Common myeloid progenitor, CD34-positive (primary cell): ENCODE data around the gene CRYGD.

Source experiments
- CTCF ChIA-PET: fragments of 350-600 bp; sonication (Branson Sonifier 250); formaldehyde crosslinking; loops from one replicate; lab custom pipeline; 2021; ENCODE audit warnings: antibody characterized with exemption; lab: Charles Lee
- POLR2A ChIA-PET: fragments of 350-600 bp; sonication (Branson Sonifier 250); formaldehyde crosslinking; loops from one replicate; lab custom pipeline; 2021; ENCODE audit warnings: antibody characterized with exemption; lab: Charles Lee
- DNase-seq, 3 donors: peaks; one replicate each; pipeline versions ENCODE4 v3.0.0 to v3.0.0-alpha.2; 2013
- H3K27ac ChIP-seq, 2 experiments: 1 replicate in 1 of 2; 2 replicates in 1 of 2; pipeline ENCODE4 v1.7.0; 2013; ENCODE audit warnings: inconsistent platforms in 2 of 2, low read length in 2 of 2, mild to moderate bottlenecking in 2 of 2, low read depth in 1 of 2, moderate library complexity in 1 of 2; ENCODE audit not compliant: severe bottlenecking in 2 of 2, insufficient read depth in 1 of 2, poor library complexity in 1 of 2
- H3K27me3 ChIP-seq, 5 experiments: replicated peaks in 2 of 5; 1 replicate in 3 of 5; 2 replicates in 2 of 5; pipeline versions ENCODE4 v1.6.1 to v1.7.0; 2013; ENCODE audit warnings: low read length in 4 of 5, mild to moderate bottlenecking in 2 of 5, moderate library complexity in 2 of 5, inconsistent platforms in 1 of 5; ENCODE audit not compliant: insufficient read depth in 5 of 5, control insufficient read depth in 4 of 5
- H3K36me3 ChIP-seq, 4 experiments: 1 replicate in 2 of 4; 2 replicates in 2 of 4; pipeline versions ENCODE4 v1.6.1 to v1.7.0; 2013; ENCODE audit warnings: low read length in 3 of 4, control low read depth in 1 of 4, mild to moderate bottlenecking in 1 of 4; ENCODE audit not compliant: control insufficient read depth in 4 of 4, insufficient read depth in 4 of 4
- H3K4me1 ChIP-seq, 4 experiments: 1 replicate in 3 of 4; 2 replicates in 1 of 4; pipeline versions ENCODE4 v1.6.1 to v1.7.1; 2013; ENCODE audit warnings: low read length in 3 of 4, mild to moderate bottlenecking in 3 of 4, control low read depth in 1 of 4, inconsistent platforms in 1 of 4, moderate library complexity in 1 of 4; ENCODE audit not compliant: control insufficient read depth in 4 of 4, insufficient read depth in 4 of 4; ENCODE audit errors: control extremely low read depth in 1 of 4
- H3K4me3 ChIP-seq, 7 experiments: 1 replicate in 4 of 7; 2 replicates in 3 of 7; pipeline versions ENCODE4 v1.5.1 to v1.7.0; 2013; ENCODE audit warnings: mild to moderate bottlenecking in 7 of 7, low read length in 6 of 7, moderate library complexity in 6 of 7, inconsistent platforms in 2 of 7, low read depth in 2 of 7, control low read depth in 1 of 7; ENCODE audit not compliant: insufficient read depth in 4 of 7, control insufficient read depth in 1 of 7; ENCODE audit errors: extremely low read depth in 1 of 7
- H3K9me3 ChIP-seq, 5 experiments: 1 replicate in 4 of 5; 2 replicates in 1 of 5; pipeline versions ENCODE4 v1.6.1 to v1.7.1; 2013; ENCODE audit warnings: low read length in 4 of 5, mild to moderate bottlenecking in 2 of 5, inconsistent platforms in 1 of 5, low read depth in 1 of 5, moderate library complexity in 1 of 5; ENCODE audit not compliant: control insufficient read depth in 4 of 5, insufficient read depth in 2 of 5; ENCODE audit errors: control extremely low read depth in 1 of 5
- WGBS: methylation state at CpG from one replicate; pipeline ENCODE4 v1.1.5; 2013; ENCODE audit not compliant: insufficient coverage; 5-methylcytosine and 5-hydroxymethylcytosine counted together

CRYGD gene

DNA sequence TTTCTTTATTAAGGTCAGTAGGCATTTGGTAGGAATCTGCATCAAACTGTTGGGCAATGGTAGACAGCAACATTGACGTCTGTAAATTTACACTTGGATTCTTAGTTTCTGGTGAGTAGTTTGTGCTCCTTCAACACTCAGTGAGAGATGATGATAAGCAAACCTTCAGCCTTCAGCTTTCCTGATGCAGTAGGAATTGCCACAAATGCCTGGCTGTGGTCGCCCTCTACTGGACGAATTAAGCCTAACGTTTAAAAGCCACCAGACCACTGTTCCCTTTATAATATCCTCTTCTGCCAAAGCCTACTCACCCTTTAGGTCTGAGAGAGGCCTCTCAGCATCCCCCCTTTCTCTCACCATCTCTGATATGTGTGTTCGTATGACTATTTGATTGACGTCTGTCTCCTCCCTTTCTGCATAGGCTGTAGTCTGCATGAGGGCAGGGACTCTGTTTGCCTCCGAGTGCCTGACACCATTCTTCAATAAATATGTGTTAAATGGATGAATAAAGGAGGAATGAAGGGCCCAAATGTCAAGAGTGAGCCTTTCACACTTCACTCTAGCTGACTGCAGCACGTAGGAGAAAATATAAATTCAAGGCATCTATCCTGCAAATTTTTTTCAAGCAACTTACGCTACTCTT lies 52.0 kb downstream of the CRYGD start:
- Histone ChIP-seq H3K27me3 (no peaks in the 10 kb centered on the region), H3K36me3 (no peaks in the 10 kb centered on the region), H3K4me3 (no peak overlapping the region), H3K4me1 (peaks cover 0 to 3% (median 0%) of the 10 kb centered on the region in 4 experiments), H3K27ac (no peak overlapping the region), H3K9me3 (no peaks in the 10 kb centered on the region)
- CTCF ChIA-PET: interaction anchor here (0.6 to 3.2 kb wide), 15 partner anchors 13 to 439 kb away, joined by 3 to 24 read pairs (median 3); no protein-coding TSS in a partner anchor
- 0% methylated on average over 1 of the region's 9 CpGs for WGBS
- DNase-seq: peak; percentile 71 to 83 (median 77)
- POLR2A ChIA-PET: no interaction called here
